GM13976 (cell line): ENCODE results near the gene BORA.

Source experiments
- DNase-seq: peaks from one replicate; pipeline ENCODE4 v3.0.0; 2012; ENCODE audit warnings: low spot score
- CTCF ChIP-seq: IDR thresholded peaks from 2 replicates; pipeline ENCODE4 v1.5.1; 2012; ENCODE audit warnings: borderline replicate concordance, mild to moderate bottlenecking; ENCODE audit not compliant: insufficient read depth; ENCODE audit errors: extremely low read depth, missing control alignments, control extremely low read depth
- in situ Hi-C: fragments of 300-500 bp; cut with MboI; formaldehyde crosslinking; loops from one replicate; pipeline ENCODE4 v1.12.0; 2022; ENCODE audit warnings: low sequenced_read_pairs, mixed read lengths, inconsistent platforms; ENCODE audit not compliant: unreplicated experiment

The BORA gene

GRCh38 chr13:72788831-72789230 is 61.1 kb downstream of the BORA start:
- no peak for TF ChIP-seq CTCF
- DNase-seq: no peak

GRCh38 chr13:72792640-72793039 is 64.9 kb downstream of the BORA start:
- in situ Hi-C loops: no loop called here
- TF ChIP-seq CTCF: no peak

More at GRCh38 chr13:72788831-72789230, 61.1 kb downstream of the BORA start:
- in situ Hi-C loops: no loop called here

GRCh38 chr13:72798817-72799216 is 71.1 kb downstream of the BORA start:
- in situ Hi-C loops: no loop called here
- no peak for DNase-seq
- no peak for TF ChIP-seq CTCF

More at GRCh38 chr13:72792640-72793039, 64.9 kb downstream of the BORA start:
- no peak for DNase-seq

GRCh38 chr13:72804301-72804700 is 76.6 kb downstream of the BORA start:
- in situ Hi-C loops: loop anchor here (25.0 kb wide), 1 partner anchor 908 kb away; no protein-coding TSS in a partner anchor

More at GRCh38 chr13:72804301-72804700, 76.6 kb downstream of the BORA start:
- no peak for TF ChIP-seq CTCF
- DNase-seq: no peak
